KBM-7 (cell line): ENCODE data around the gene APOD.

Experiments used
- DNase-seq: peaks from one replicate; pipeline ENCODE4 v3.0.0-alpha.2; 2015
- in situ Hi-C: fragments of 300-500 bp; cut with MboI; formaldehyde crosslinking; loops from 2 replicates; pipeline ENCODE4 v1.14.3; 2020; ENCODE audit warnings: low sequenced_read_pairs, low pct_unique_long_range_greater_than_20kb, mixed read lengths

APOD gene

GRCh38 chr3:195542316-195542697, 41.4 kb downstream of the APOD start:
- DNase-seq, result no peak
- in situ Hi-C loops, result loop anchor here (25.0 kb wide), 1 partner anchor 855 kb away; the partner anchor contains the start of gene FAM43A

GRCh38 chr3:195540511-195540910, 43.2 kb downstream of the APOD start:
- DNase-seq, result no peak
- in situ Hi-C loops, result loop anchor here (25.0 kb wide), 1 partner anchor 853 kb away; the partner anchor contains the start of gene FAM43A

GRCh38 chr3:195540027-195540426, 43.7 kb downstream of the APOD start:
- no peak for DNase-seq
- in situ Hi-C loops, result loop anchor here (25.0 kb wide), 1 partner anchor 853 kb away; the partner anchor contains the start of gene FAM43A

- DNase-seq, result no peak
- in situ Hi-C loops, result loop anchor here (25.0 kb wide), 1 partner anchor 852 kb away; the partner anchor contains the start of gene FAM43A
Observed at GRCh38 chr3:195539479-195539878, 44.3 kb downstream of the APOD start.

GRCh38 chr3:195537995-195538394, 45.7 kb downstream of the APOD start:
- no peak for DNase-seq

GRCh38 chr3:195535293-195535692, 48.4 kb downstream of the APOD start:
- in situ Hi-C loops, result loop anchor here (25.0 kb wide), 1 partner anchor 848 kb away; the partner anchor contains the start of gene FAM43A
- no peak for DNase-seq

More at GRCh38 chr3:195537995-195538394, 45.7 kb downstream of the APOD start:
- in situ Hi-C loops, result loop anchor here (25.0 kb wide), 1 partner anchor 851 kb away; the partner anchor contains the start of gene FAM43A

GRCh38 chr3:195532834-195533233, 50.9 kb downstream of the APOD start:
- no peak for DNase-seq
- in situ Hi-C loops, result loop anchor here (25.0 kb wide), 1 partner anchor 846 kb away; the partner anchor contains the start of gene FAM43A

GRCh38 chr3:195532345-195532744, 51.4 kb downstream of the APOD start:
- no peak for DNase-seq
- in situ Hi-C loops, result loop anchor here (25.0 kb wide), 1 partner anchor 845 kb away; the partner anchor contains the start of gene FAM43A

- DNase-seq, result no peak
- in situ Hi-C loops, result loop anchor here (25.0 kb wide), 1 partner anchor 844 kb away; the partner anchor contains the start of gene FAM43A
Observed at GRCh38 chr3:195531683-195532082, 52.1 kb downstream of the APOD start.

- in situ Hi-C loops, result loop anchor here (25.0 kb wide), 1 partner anchor 839 kb away; the partner anchor contains the start of gene FAM43A
- no peak for DNase-seq
Observed at GRCh38 chr3:195526492-195526891, 57.2 kb downstream of the APOD start.

GRCh38 chr3:195524171-195524896, 59.4 kb downstream of the APOD start:
- in situ Hi-C loops, result no loop called here
- DNase-seq, result no peak

GRCh38 chr3:195522254-195523023, 61.3 kb downstream of the APOD start:
- in situ Hi-C loops, result no loop called here
- peak; percentile 47 for DNase-seq
